Activated CD4-positive, alpha-beta T cell treated with anti-CD3 and anti-CD28 coated beads, Interleukin-2, amount 10 ng/mL, durations not matched to agents 7 days and 5 days (primary cell): ENCODE measurements around the gene LMF1. TPM values are rescaled to one million over a fixed set of nuclear protein-coding genes. Genes with fewer than 3 reads are reported as not detected.
"Not testable (repeated sequence)": the region's sequence is repeated elsewhere in the genome, so short reads cannot be mapped to it uniquely, and the experiment has no call there.

Source experiments
- CTCF ChIA-PET: fragments of 350-600 bp; sonication (Branson Sonifier 250); formaldehyde crosslinking; loops from one replicate; lab custom pipeline; 2021; ENCODE audit warnings: antibody characterized with exemption; lab: Charles Lee
- POLR2A ChIA-PET: fragments of 350-600 bp; sonication (Branson Sonifier 250); formaldehyde crosslinking; loops from one replicate; lab custom pipeline; 2021; ENCODE audit warnings: antibody characterized with exemption; lab: Charles Lee
- DNase-seq: peaks from one replicate; pipeline ENCODE4 v3.0.0-alpha.2; 2020
- H3K27ac Mint-ChIP-seq: one replicate; pipeline ENCODE4 v1.8.0; 2021; ENCODE audit warnings: mild to moderate bottlenecking, moderate library complexity, mixed read lengths
- H3K27me3 Mint-ChIP-seq: one replicate; pipeline ENCODE4 v1.8.0; 2021; ENCODE audit warnings: mixed read lengths
- H3K36me3 Mint-ChIP-seq: one replicate; pipeline ENCODE4 v1.8.0; 2021; ENCODE audit warnings: low read depth, mixed read lengths
- H3K4me1 Mint-ChIP-seq: one replicate; pipeline ENCODE4 v1.8.0; 2021; ENCODE audit warnings: mixed read lengths
- H3K4me3 Mint-ChIP-seq: one replicate; pipeline ENCODE4 v1.8.0; 2021; ENCODE audit warnings: mild to moderate bottlenecking, moderate library complexity, mixed read lengths
- H3K9me3 Mint-ChIP-seq: one replicate; pipeline ENCODE4 v1.8.0; 2021; ENCODE audit warnings: mixed read lengths
- total RNA-seq, 2 experiments: library from RNA; stranded (reverse); gene quantifications; one replicate each; pipeline ENCODE4 v1.2.3, GENCODE V29; 2021

The LMF1 gene
- total RNA-seq, 2 experiments from 2014 or later = 20.5 to 23.0 TPM

DNA sequence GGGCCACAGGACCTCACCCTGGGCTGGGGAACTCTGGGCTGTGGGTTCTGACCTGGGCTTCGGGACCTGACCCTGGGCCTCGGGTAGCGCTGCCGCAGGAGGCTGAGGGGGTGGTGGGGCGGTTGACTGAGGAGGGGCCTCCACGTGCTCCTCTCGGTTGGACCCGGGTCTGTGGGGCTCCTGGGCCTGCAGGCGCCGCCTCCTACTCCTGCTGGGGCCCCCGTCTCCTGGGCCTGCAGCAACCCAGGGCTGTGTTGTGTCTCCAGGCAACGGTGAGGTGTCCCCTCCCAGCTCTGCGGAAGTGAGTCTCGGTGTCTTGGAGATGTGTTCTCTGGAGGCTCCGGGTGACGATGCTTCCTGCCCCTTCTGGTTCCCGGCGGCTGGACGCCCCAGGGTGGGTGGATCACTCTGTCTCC is 128.7 kb downstream of the LMF1 start:
- Mint-ChIP-seq H3K4me1 (no peaks in the 10 kb centered on the region), H3K9me3 (peaks cover 2% of the 10 kb centered on the region), H3K36me3 (no peaks in the 10 kb centered on the region), H3K27ac (no peak overlapping the region), H3K27me3 (no peaks in the 10 kb centered on the region), H3K4me3 (no peak overlapping the region)
- ChIA-PET CTCF (no interaction called here), POLR2A (no interaction called here)
- DNase-seq = no peak

GRCh38 chr16:841455-842060 is 129.2 kb downstream of the LMF1 start:
- no peak overlapping the region for H3K4me3 Mint-ChIP-seq
- H3K27me3 Mint-ChIP-seq = no peaks in the 10 kb centered on the region
- ChIA-PET POLR2A (no interaction called here), CTCF (no interaction called here)
- no peaks in the 10 kb centered on the region for H3K36me3 Mint-ChIP-seq
- no peak overlapping the region for H3K27ac Mint-ChIP-seq
- H3K9me3 Mint-ChIP-seq = peaks cover 2% of the 10 kb centered on the region
- no peaks in the 10 kb centered on the region for H3K4me1 Mint-ChIP-seq
- no peak for DNase-seq

DNA sequence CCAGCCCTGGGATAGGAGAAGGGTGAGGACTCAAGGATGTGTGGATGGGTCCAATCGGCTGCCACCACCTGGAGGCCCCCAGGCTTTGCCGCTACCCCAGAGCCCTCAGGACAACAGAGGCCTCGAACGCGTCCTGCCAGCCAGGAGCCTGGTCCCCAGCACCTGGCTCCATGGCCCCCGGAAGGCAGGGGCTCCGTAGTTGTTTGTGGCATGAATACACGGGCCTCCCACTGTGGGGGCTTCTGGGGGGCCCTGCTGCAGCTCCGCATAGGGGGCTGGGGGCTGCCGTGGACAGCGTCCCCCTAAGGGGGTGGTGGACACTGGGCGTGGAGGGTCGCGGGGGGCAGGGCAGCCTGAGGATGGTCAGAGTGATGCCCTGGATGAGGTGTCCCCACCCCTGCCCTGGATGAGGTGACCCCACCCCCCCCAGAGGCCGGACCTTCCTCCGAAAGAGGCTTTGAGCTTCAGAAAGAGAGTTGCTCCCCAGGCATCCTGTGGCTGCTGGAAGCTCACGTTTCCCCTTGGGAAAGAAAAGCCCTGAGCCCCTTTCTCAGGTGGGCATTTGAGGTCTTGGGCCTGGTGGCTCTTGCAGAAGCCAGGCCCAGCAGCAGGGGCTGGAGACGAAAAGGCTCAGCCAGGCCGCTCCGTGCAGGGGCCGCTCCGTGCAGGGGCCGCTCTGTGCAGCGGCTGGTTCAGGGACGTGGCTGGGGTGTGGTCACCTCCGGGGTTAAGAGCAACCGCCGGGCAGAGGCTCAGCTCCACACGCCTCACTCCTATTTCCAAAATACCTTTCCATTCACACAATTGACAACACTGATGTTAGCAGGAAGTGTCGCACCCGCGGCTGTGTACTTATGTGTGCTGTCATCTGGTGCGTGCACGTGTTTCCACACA is 130.0 kb downstream of the LMF1 start:
- peaks cover 8% of the 10 kb centered on the region for H3K9me3 Mint-ChIP-seq
- ChIA-PET POLR2A (no interaction called here), CTCF (no interaction called here)
- no peaks in the 10 kb centered on the region for H3K36me3 Mint-ChIP-seq
- DNase-seq = no peak
- no peaks in the 10 kb centered on the region for H3K4me1 Mint-ChIP-seq
- no peak overlapping the region for H3K4me3 Mint-ChIP-seq
- no peaks in the 10 kb centered on the region for H3K27me3 Mint-ChIP-seq
- H3K27ac Mint-ChIP-seq = no peak overlapping the region

DNA sequence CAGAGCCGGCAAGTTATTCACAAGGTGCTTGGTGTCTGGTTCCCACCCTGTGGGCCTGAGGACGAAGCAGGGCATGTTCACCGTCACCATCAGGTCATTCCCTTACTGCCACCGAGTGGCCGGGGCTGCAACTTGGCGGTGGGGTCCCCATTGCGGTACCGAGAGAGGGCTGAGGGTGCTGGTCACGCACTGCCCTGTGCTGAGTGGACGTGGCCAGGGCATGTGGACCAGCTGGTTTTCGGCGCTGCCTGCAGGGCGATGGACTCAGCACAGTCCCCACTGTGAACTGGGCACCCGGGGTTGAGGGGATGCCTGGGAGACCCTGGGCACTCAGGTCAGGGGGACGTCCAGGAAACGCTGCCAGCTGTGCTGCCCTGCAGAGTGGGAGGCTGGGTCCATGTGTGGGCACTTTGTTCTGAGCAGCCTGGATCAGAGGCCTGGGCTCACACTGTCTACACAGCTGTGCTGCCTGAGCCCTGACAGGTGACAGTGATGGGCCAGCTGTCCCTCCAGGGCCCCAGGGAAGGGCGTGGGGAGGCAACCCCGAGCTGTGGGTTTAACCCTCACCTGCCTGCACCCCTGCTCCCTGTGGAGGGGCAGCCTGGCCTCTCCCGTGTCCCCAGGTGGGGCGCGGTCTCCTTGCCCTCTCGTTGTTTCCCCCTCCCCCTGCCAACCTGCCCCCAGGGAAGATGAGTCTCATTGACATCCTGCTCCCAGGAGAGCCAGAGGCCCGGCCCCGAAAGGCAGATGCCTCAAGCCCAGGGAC is 131.0 kb downstream of the LMF1 start:
- CTCF ChIA-PET = no interaction called here
- POLR2A ChIA-PET = no interaction called here
- no peaks in the 10 kb centered on the region for H3K4me1 Mint-ChIP-seq
- H3K27me3 Mint-ChIP-seq = no peaks in the 10 kb centered on the region
- no peak for DNase-seq
- no peaks in the 10 kb centered on the region for H3K36me3 Mint-ChIP-seq
- H3K4me3 Mint-ChIP-seq = no peak overlapping the region
- peaks cover 11% of the 10 kb centered on the region for H3K9me3 Mint-ChIP-seq
- H3K27ac Mint-ChIP-seq = no peak overlapping the region

GRCh38 chr16:838741-839140 is 132.0 kb downstream of the LMF1 start:
- no peak overlapping the region for H3K27ac Mint-ChIP-seq

GRCh38 chr16:836822-837221 is 134.0 kb downstream of the LMF1 start:
- DNase-seq, POLR2A ChIA-PET, H3K36me3 Mint-ChIP-seq, CTCF ChIA-PET, H3K27ac Mint-ChIP-seq, H3K4me3 Mint-ChIP-seq, H3K4me1 Mint-ChIP-seq, H3K27me3 Mint-ChIP-seq: not testable (repeated sequence)
- H3K9me3 Mint-ChIP-seq = peaks cover 14% of the 10 kb centered on the region

More at GRCh38 chr16:838741-839140, 132.0 kb downstream of the LMF1 start:
- H3K9me3 Mint-ChIP-seq = peaks cover 14% of the 10 kb centered on the region
- POLR2A ChIA-PET = no interaction called here
- H3K4me1 Mint-ChIP-seq = no peaks in the 10 kb centered on the region
- no peaks in the 10 kb centered on the region for H3K27me3 Mint-ChIP-seq
- no peak overlapping the region for H3K4me3 Mint-ChIP-seq
- H3K36me3 Mint-ChIP-seq = no peaks in the 10 kb centered on the region
- no peak for DNase-seq
- CTCF ChIA-PET = interaction anchor here (0.7 kb wide), 1 partner anchor 954 kb away, joined by 3 read pairs; no protein-coding TSS in a partner anchor

- Mint-ChIP-seq H3K4me3 (no peak overlapping the region), H3K4me1 (no peaks in the 10 kb centered on the region), H3K27me3 (no peaks in the 10 kb centered on the region), H3K36me3 (no peaks in the 10 kb centered on the region), H3K9me3 (peaks cover 14% of the 10 kb centered on the region), H3K27ac (no peak overlapping the region)
- POLR2A ChIA-PET = no interaction called here
- DNase-seq = no peak
- CTCF ChIA-PET = no interaction called here
Measured at GRCh38 chr16:836221-836620, 134.6 kb downstream of the LMF1 start.

- Mint-ChIP-seq H3K4me1 (no peaks in the 10 kb centered on the region), H3K9me3 (peaks cover 14% of the 10 kb centered on the region), H3K27me3 (no peaks in the 10 kb centered on the region), H3K36me3 (no peaks in the 10 kb centered on the region), H3K27ac (no peak overlapping the region), H3K4me3 (no peak overlapping the region)
- no peak for DNase-seq
- ChIA-PET CTCF (no interaction called here), POLR2A (no interaction called here)
Measured at GRCh38 chr16:835373-835772, 135.4 kb downstream of the LMF1 start.

GRCh38 chr16:833411-833810 is 137.4 kb downstream of the LMF1 start:
- H3K4me3 Mint-ChIP-seq = no peak overlapping the region
- H3K9me3 Mint-ChIP-seq = peaks cover 14% of the 10 kb centered on the region
- ChIA-PET POLR2A (no interaction called here), CTCF (no interaction called here)
- no peak overlapping the region for H3K27ac Mint-ChIP-seq
- no peaks in the 10 kb centered on the region for H3K27me3 Mint-ChIP-seq
- H3K36me3 Mint-ChIP-seq = no peaks in the 10 kb centered on the region
- H3K4me1 Mint-ChIP-seq = no peaks in the 10 kb centered on the region
- no peak for DNase-seq

GRCh38 chr16:832652-833336 is 138.0 kb downstream of the LMF1 start:
- Mint-ChIP-seq H3K4me3 (no peak overlapping the region), H3K27ac (no peak overlapping the region), H3K36me3 (no peaks in the 10 kb centered on the region), H3K9me3 (peaks cover 11% of the 10 kb centered on the region), H3K4me1 (no peaks in the 10 kb centered on the region), H3K27me3 (no peaks in the 10 kb centered on the region)
- ChIA-PET POLR2A (no interaction called here), CTCF (no interaction called here)
- DNase-seq = no peak

DNA sequence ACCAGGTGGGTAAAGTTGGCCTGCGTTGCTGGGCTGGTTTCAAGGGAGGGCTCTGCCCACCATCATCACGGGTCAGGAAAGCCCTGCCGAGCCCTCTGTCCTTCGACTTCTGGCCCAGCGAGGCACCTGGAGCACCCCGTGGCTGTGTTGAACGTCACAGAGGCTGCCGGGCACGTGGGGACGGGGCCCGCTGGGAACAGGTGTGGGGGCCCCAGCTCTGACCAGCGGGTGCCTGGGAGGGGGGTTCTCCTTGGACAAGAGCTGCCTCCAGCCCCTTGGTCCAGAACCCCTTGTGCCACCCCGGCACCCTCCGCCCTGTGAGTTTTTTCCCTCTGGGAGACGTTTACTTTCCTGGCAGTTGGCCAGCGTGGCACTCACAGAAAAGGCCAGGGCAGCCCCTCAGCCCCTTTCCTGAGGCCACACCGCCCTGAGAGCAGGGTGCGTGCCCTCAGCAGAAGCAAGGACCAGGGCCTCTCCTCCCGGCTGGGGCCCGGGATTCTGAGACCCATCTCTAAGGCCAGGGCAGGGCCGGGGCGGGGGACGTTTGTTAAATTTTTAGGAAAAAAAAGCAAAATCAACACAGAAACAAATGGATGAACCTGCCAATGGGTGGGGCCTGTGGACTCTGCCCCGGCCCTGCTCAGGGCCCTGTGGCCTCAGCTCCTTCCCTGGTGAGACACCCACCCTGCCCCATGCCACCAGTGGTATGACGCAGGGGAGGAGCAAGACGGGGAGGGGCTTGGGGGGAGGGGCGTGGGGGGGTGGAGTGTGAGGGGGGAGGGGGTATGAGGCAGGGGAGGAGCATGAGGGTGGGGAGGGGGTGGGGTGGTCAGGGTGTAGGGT is 139.0 kb downstream of the LMF1 start:
- H3K27ac Mint-ChIP-seq = no peak overlapping the region
- no peaks in the 10 kb centered on the region for H3K4me1 Mint-ChIP-seq
- POLR2A ChIA-PET = no interaction called here

More for the DNA sequence above, 139.0 kb downstream of the LMF1 start:
- CTCF ChIA-PET = no interaction called here
- Mint-ChIP-seq H3K36me3 (no peaks in the 10 kb centered on the region), H3K9me3 (peaks cover 11% of the 10 kb centered on the region), H3K4me3 (no peak overlapping the region), H3K27me3 (no peaks in the 10 kb centered on the region)
- DNase-seq = no peak
